H9 (cell line): Measurements from ENCODE around the gene PLXNA4. TPM values are rescaled to one million over a fixed set of nuclear protein-coding genes. Genes with fewer than 3 reads are reported as not detected.

ENCODE experiments used
- DNase-seq: peaks from one replicate; pipeline ENCODE4 v3.0.0-alpha.2; 2017
- H2AFZ ChIP-seq: one replicate; pipeline ENCODE4 v1.6.1; 2013; ENCODE audit warnings: mild to moderate bottlenecking, low read length, control low read depth, moderate library complexity
- H2AK5ac ChIP-seq: 2 replicates; pipeline ENCODE4 v1.6.1; 2013; ENCODE audit warnings: low read length, control low read depth, mixed read lengths; ENCODE audit not compliant: insufficient read length
- H2BK120ac ChIP-seq: one replicate; pipeline ENCODE4 v1.6.1; 2013; ENCODE audit warnings: low read depth, mild to moderate bottlenecking, low read length, control low read depth, inconsistent platforms; ENCODE audit not compliant: poor library complexity, severe bottlenecking
- H2BK12ac ChIP-seq: 2 replicates; pipeline ENCODE4 v1.6.1; 2013; ENCODE audit warnings: low read length, control low read depth, mixed read lengths, low read depth; ENCODE audit not compliant: insufficient read length
- H2BK15ac ChIP-seq: 2 replicates; pipeline ENCODE4 v1.6.1; 2013; ENCODE audit warnings: low read depth, low read length, control low read depth
- H2BK20ac ChIP-seq: one replicate; pipeline ENCODE4 v1.6.1; 2013; ENCODE audit warnings: low read depth, mild to moderate bottlenecking, low read length, control low read depth, inconsistent platforms; ENCODE audit not compliant: poor library complexity, severe bottlenecking
- H2BK5ac ChIP-seq: 2 replicates; pipeline ENCODE4 v1.6.1; 2013; ENCODE audit warnings: low read length, control low read depth, mixed read lengths; ENCODE audit not compliant: insufficient read length
- H3K14ac ChIP-seq: 2 replicates; pipeline ENCODE4 v1.6.1; 2013; ENCODE audit warnings: low read length, control low read depth; ENCODE audit not compliant: insufficient read depth
- H3K18ac ChIP-seq: 2 replicates; pipeline ENCODE4 v1.6.1; 2013; ENCODE audit warnings: low read depth, mild to moderate bottlenecking, mixed read lengths, low read length, control low read depth; ENCODE audit not compliant: insufficient read length
- H3K23ac ChIP-seq: 2 replicates; pipeline ENCODE4 v1.6.1; 2013; ENCODE audit warnings: low read length, control low read depth, mixed read lengths, low read depth; ENCODE audit not compliant: insufficient read length
- H3K23me2 ChIP-seq: 2 replicates; pipeline ENCODE4 v1.6.1; 2013; ENCODE audit warnings: low read depth, mild to moderate bottlenecking, mixed read lengths, low read length, control low read depth; ENCODE audit not compliant: insufficient read length, poor library complexity, severe bottlenecking
- H3K27ac ChIP-seq: 2 replicates; pipeline ENCODE4 v1.5.1; 2013; ENCODE audit warnings: low read length, control low read depth, mixed read lengths, low read depth; ENCODE audit not compliant: insufficient read length
- H3K27me3 ChIP-seq: 2 replicates; pipeline ENCODE4 v1.6.1; 2013; ENCODE audit warnings: low read length, control low read depth, inconsistent platforms; ENCODE audit not compliant: insufficient read depth
- H3K4ac ChIP-seq: 2 replicates; pipeline ENCODE4 v1.6.1; 2013; ENCODE audit warnings: low read depth, mild to moderate bottlenecking, control low read depth, inconsistent platforms, low read length, moderate library complexity
- H3K4me1 ChIP-seq: 2 replicates; pipeline ENCODE4 v1.6.1; 2013; ENCODE audit warnings: low read length, control low read depth, inconsistent platforms; ENCODE audit not compliant: insufficient read depth
- H3K4me2 ChIP-seq: 2 replicates; pipeline ENCODE4 v1.6.1; 2013; ENCODE audit warnings: low read length, control low read depth, mixed read lengths; ENCODE audit not compliant: insufficient read length, insufficient read depth
- H3K56ac ChIP-seq: 2 replicates; pipeline ENCODE4 v1.6.1; 2013; ENCODE audit warnings: low read depth, mild to moderate bottlenecking, mixed read lengths, low read length, control low read depth; ENCODE audit not compliant: insufficient read length
- H3K79me1 ChIP-seq: 2 replicates; pipeline ENCODE4 v1.6.1; 2013; ENCODE audit warnings: low read depth, mild to moderate bottlenecking, moderate library complexity, low read length, control low read depth, inconsistent platforms; ENCODE audit not compliant: insufficient read depth, poor library complexity, severe bottlenecking
- H3K79me2 ChIP-seq: 2 replicates; pipeline ENCODE4 v1.6.1; 2013; ENCODE audit warnings: low read length, control low read depth, inconsistent platforms; ENCODE audit not compliant: insufficient read depth
- H3K9ac ChIP-seq: 2 replicates; pipeline ENCODE4 v1.6.1; 2013; ENCODE audit warnings: low read length, control low read depth, mixed read lengths; ENCODE audit not compliant: insufficient read length; ENCODE audit errors: extremely low read depth
- H3K9me3 ChIP-seq: one replicate; pipeline ENCODE4 v1.6.1; 2013; ENCODE audit warnings: low read depth, low read length, inconsistent platforms; ENCODE audit not compliant: control insufficient read depth
- H3T11ph ChIP-seq: one replicate; pipeline ENCODE4 v1.6.1; 2013; ENCODE audit warnings: mild to moderate bottlenecking, low read length, control low read depth, inconsistent platforms
- H4K20me1 ChIP-seq: one replicate; pipeline ENCODE4 v1.6.1; 2013; ENCODE audit not compliant: control insufficient read depth, insufficient read length, insufficient read depth
- H4K5ac ChIP-seq: 2 replicates; pipeline ENCODE4 v1.6.1; 2013; ENCODE audit warnings: low read depth, mild to moderate bottlenecking, mixed read lengths, low read length, control low read depth; ENCODE audit not compliant: insufficient read length
- H4K8ac ChIP-seq: replicated peaks from 2 replicates; pipeline ENCODE4 v1.6.1; 2013; ENCODE audit warnings: low read length, control low read depth, mixed read lengths, low read depth; ENCODE audit not compliant: insufficient read length
- H4K91ac ChIP-seq: 2 replicates; pipeline ENCODE4 v1.6.1; 2013; ENCODE audit warnings: low read depth, mild to moderate bottlenecking, moderate library complexity, mixed read lengths, low read length, control low read depth; ENCODE audit not compliant: insufficient read length
- H3K27ac Mint-ChIP-seq, 3 experiments: 2 replicates in 2 of 3; 3 replicates in 1 of 3; pipeline ENCODE4 v1.8.0; 2020 to 2021; ENCODE audit warnings: mixed read lengths in 3 of 3, mild to moderate bottlenecking in 1 of 3, moderate library complexity in 1 of 3
- H3K27me3 Mint-ChIP-seq: 2 replicates; pipeline ENCODE4 v1.8.0; 2021; ENCODE audit warnings: low read depth, mild to moderate bottlenecking, moderate library complexity, mixed read lengths
- H3K36me3 Mint-ChIP-seq, 3 experiments: 2 replicates in 2 of 3; 3 replicates in 1 of 3; pipeline ENCODE4 v1.8.0; 2020 to 2021; ENCODE audit warnings: low read depth in 3 of 3, mixed read lengths in 3 of 3; ENCODE audit not compliant: insufficient read depth in 1 of 3
- H3K4me1 Mint-ChIP-seq, 2 experiments: 2 replicates each; pipeline ENCODE4 v1.8.0; 2020; ENCODE audit warnings: mixed read lengths in 2 of 2
- H3K4me3 Mint-ChIP-seq, 2 experiments: 2 replicates in 1 of 2; 3 replicates in 1 of 2; pipeline ENCODE4 v1.8.0; 2020 to 2021; ENCODE audit warnings: mild to moderate bottlenecking in 2 of 2, mixed read lengths in 2 of 2, moderate library complexity in 1 of 2
- H3K9me3 Mint-ChIP-seq, 2 experiments: 2 replicates in 1 of 2; 3 replicates in 1 of 2; pipeline ENCODE4 v1.8.0; 2020; ENCODE audit warnings: mild to moderate bottlenecking in 2 of 2, mixed read lengths in 2 of 2, moderate library complexity in 1 of 2
- WGBS: extraction: QIAGEN DNeasy Blood & Tissue Kit; methylation state at CpG from one replicate; pipeline ENCODE4 v1.1.7; 2013; ENCODE audit warnings: missing lambda C conversion rate, low lambda C conversion rate, mixed read lengths; ENCODE audit not compliant: insufficient read length; ENCODE audit errors: extremely low coverage; 5-methylcytosine and 5-hydroxymethylcytosine counted together
- total RNA-seq: library from RNA; stranded (reverse); gene quantifications from 2 replicates; pipeline ENCODE4 v1.2.1, GENCODE V29; 2021
- TF ChIP-seq, protein P1 (sequence below): fragments of 200-600 bp; sonication (generic); conservative IDR thresholded peaks from 3 replicates; pipeline ENCODE4 v1.8.0; 2021; ENCODE audit warnings: antibody characterized with exemption, mild to moderate bottlenecking

PLXNA4 gene
- total RNA-seq, 1 experiment from 2014 or later: 0.35 TPM

- no peak overlapping the region for H3T11ph ChIP-seq
- no peaks in the 10 kb centered on the region for H3K4me1 ChIP-seq
- H3K18ac ChIP-seq: no peak overlapping the region
- H2AFZ ChIP-seq: no peak overlapping the region
- Mint-ChIP-seq H3K27me3 (peaks cover 100% of the 10 kb centered on the region), H3K4me1 (peaks cover 15 to 22% of the 10 kb centered on the region in 2 experiments), H3K4me3 (no peak overlapping the region), H3K36me3 (peaks cover 0 to 3% (median 0%) of the 10 kb centered on the region in 3 experiments; a peak in 3 of 7 replicates), H3K9me3 (peaks cover 4 to 23% of the 10 kb centered on the region in 2 experiments; a peak in 4 of 5 replicates), H3K27ac (no peak overlapping the region)
- H3K4me2 ChIP-seq: no peak overlapping the region
- H3K4ac ChIP-seq: no peak overlapping the region
- no peak overlapping the region for H4K8ac ChIP-seq
- H3K56ac ChIP-seq: no peak overlapping the region
- no peak overlapping the region for H3K14ac ChIP-seq
- TF ChIP-seq, protein P1, sequence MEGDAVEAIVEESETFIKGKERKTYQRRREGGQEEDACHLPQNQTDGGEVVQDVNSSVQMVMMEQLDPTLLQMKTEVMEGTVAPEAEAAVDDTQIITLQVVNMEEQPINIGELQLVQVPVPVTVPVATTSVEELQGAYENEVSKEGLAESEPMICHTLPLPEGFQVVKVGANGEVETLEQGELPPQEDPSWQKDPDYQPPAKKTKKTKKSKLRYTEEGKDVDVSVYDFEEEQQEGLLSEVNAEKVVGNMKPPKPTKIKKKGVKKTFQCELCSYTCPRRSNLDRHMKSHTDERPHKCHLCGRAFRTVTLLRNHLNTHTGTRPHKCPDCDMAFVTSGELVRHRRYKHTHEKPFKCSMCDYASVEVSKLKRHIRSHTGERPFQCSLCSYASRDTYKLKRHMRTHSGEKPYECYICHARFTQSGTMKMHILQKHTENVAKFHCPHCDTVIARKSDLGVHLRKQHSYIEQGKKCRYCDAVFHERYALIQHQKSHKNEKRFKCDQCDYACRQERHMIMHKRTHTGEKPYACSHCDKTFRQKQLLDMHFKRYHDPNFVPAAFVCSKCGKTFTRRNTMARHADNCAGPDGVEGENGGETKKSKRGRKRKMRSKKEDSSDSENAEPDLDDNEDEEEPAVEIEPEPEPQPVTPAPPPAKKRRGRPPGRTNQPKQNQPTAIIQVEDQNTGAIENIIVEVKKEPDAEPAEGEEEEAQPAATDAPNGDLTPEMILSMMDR: no peak
- H4K91ac ChIP-seq: no peak overlapping the region
- no peak overlapping the region for H3K9ac ChIP-seq
- H4K20me1 ChIP-seq: no peaks in the 10 kb centered on the region
- H3K79me2 ChIP-seq: no peaks in the 10 kb centered on the region
- no peak for DNase-seq
- H3K27ac ChIP-seq: no peak overlapping the region
- no peak overlapping the region for H4K5ac ChIP-seq
- H3K9me3 ChIP-seq: no peaks in the 10 kb centered on the region
- H2BK12ac ChIP-seq: no peak overlapping the region
- H2BK120ac ChIP-seq: no peak overlapping the region
- no peak overlapping the region for H2BK15ac ChIP-seq
- no peaks in the 10 kb centered on the region for H3K23me2 ChIP-seq
- WGBS: no CpG with 5 or more reads among the region's 1 CpG
- no peaks in the 10 kb centered on the region for H3K79me1 ChIP-seq
- peaks cover 11% of the 10 kb centered on the region for H3K27me3 ChIP-seq
- no peak overlapping the region for H2BK20ac ChIP-seq
- H3K23ac ChIP-seq: no peak overlapping the region
- no peak overlapping the region for H2AK5ac ChIP-seq
- no peak overlapping the region for H2BK5ac ChIP-seq
These were observed 12.2 kb downstream of the PLXNA4 start for GRCh38 chr7:132564090-132564489.
